Omental fat pad (tissue), 4 donors: ENCODE data around the gene MSX2. TPM values are rescaled to one million over a fixed set of nuclear protein-coding genes. Genes with fewer than 3 reads are reported as not detected.
"Not testable (repeated sequence)": the region's sequence is repeated elsewhere in the genome, so short reads cannot be mapped to it uniquely, and the experiment has no call there.

Experiments
- ATAC-seq: fragments of 150-250 bp; one replicate; pipeline ENCODE4 v1.9.1; 2016; ENCODE audit warnings: mild to moderate bottlenecking, moderate library complexity; ENCODE audit not compliant: low FRiP score
- DNase-seq: peaks from one replicate; pipeline ENCODE4 v3.0.0-alpha.2; 2019; ENCODE audit warnings: low spot score
- CTCF ChIP-seq, 3 donors: fragments of 450-650 bp; IDR thresholded peaks; one replicate each; pipeline ENCODE4 v1.5.1; 2016 to 2017; ENCODE audit warnings: antibody characterized with exemption in 3 of 3, mild to moderate bottlenecking in 3 of 3, moderate library complexity in 2 of 3
- total RNA-seq, 4 donors: library from RNA; depleted of rRNA; stranded (reverse); fragments of >200 nt; gene quantifications; one replicate each; pipeline ENCODE4 v1.1.0, GENCODE V29; 2016

MSX2 gene
- total RNA-seq, 4 donors from 2014 or later, result 0.75 to 1.4 (median 1.2) TPM; not detected in 1

DNA sequence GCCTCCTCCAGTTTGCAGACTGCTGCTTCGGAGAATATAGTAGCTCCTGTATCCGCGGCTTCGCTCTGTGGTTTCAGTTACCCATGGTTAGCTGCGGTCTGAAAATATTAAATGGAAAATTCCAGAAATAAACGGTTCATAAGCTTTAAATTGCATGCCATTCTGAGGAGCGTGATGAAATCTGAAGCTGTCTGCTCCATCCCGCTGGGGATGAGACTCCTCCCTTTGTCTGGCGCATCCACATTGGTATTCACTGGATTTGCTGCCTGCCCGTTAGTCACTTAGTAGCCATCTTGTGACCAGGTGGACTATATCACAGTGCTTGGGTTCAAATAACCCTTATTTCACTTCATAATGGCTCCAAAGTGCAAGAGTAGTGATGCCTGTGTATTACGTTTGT lies 36.3 kb downstream of the MSX2 start:
- no peak for ATAC-seq
- TF ChIP-seq CTCF (IDR thresholded peaks at IDR 0.05), result no peak
- no peak for DNase-seq

GRCh38 chr5:174761341-174761740 lies 37.0 kb downstream of the MSX2 start:
- not testable (repeated sequence) for ATAC-seq, DNase-seq

GRCh38 chr5:174764309-174764708 lies 39.9 kb downstream of the MSX2 start:
- DNase-seq (no peak), ATAC-seq (no peak)
- no peak for TF ChIP-seq CTCF (IDR thresholded peaks at IDR 0.05)

GRCh38 chr5:174765540-174765939 lies 41.2 kb downstream of the MSX2 start:
- DNase-seq, result no peak
- TF ChIP-seq CTCF (IDR thresholded peaks at IDR 0.05), result no peak
- ATAC-seq, result no peak

- no peak for TF ChIP-seq CTCF (IDR thresholded peaks at IDR 0.05)
- DNase-seq (no peak), ATAC-seq (no peak)
Measured at GRCh38 chr5:174767670-174768069, 43.3 kb downstream of the MSX2 start.

- no peak for DNase-seq
- TF ChIP-seq CTCF (IDR thresholded peaks at IDR 0.05), result no peak
- ATAC-seq, result no peak
Measured at GRCh38 chr5:174769005-174769404, 44.6 kb downstream of the MSX2 start.

DNA sequence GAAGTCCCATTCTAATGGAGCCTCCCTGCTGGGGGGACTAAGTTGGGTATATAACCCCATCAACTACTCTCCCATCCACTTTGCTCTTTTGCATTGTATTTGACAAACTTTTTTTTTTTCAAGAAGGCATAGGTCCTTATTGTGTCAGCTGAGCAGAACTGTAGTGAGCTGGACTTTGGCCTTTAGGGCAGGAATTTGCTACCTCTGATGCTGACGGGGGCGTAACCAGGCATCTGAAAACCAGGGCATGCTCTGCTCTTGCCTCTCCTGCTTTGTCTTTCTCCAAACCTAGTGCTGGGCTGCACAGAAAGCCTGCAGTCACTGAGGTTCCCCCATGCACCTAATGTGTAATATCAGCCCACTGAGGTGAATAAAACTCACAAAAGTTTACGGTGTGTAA lies 49.0 kb downstream of the MSX2 start:
- DNase-seq, result no peak
- no peak for TF ChIP-seq CTCF (IDR thresholded peaks at IDR 0.05)

GRCh38 chr5:174775081-174775480 lies 50.7 kb downstream of the MSX2 start:
- no peak for TF ChIP-seq CTCF (IDR thresholded peaks at IDR 0.05)
- ATAC-seq, result no peak
- DNase-seq, result no peak

More for the DNA sequence above, 49.0 kb downstream of the MSX2 start:
- ATAC-seq, result no peak
